Gastrocnemius medialis (tissue), 4 donors: ENCODE data around the gene PIERCE2.
"Not testable (repeated sequence)": the region's sequence is repeated elsewhere in the genome, so short reads cannot be mapped to it uniquely, and the experiment has no call there.

Source experiments
- POLR2A ChIP-seq, 2 donors: fragments of 450-650 bp; IDR thresholded peaks; one replicate each; pipeline ENCODE4 v1.6.1; 2017; ENCODE audit warnings: antibody characterized with exemption in 2 of 2, mild to moderate bottlenecking in 2 of 2, moderate library complexity in 2 of 2
- TF ChIP-seq, protein P1 (sequence below), 5 experiments: fragments of 450-650 bp in 3 of 5; fragments of 200-600 bp in 2 of 5; sonication (generic) in 2 of 5; IDR thresholded peaks in 4 of 5; conservative IDR thresholded peaks in 1 of 5; 1 replicate in 4 of 5; 2 replicates in 1 of 5; pipeline ENCODE4 v1.5.1; 2016 to 2019; ENCODE audit warnings: antibody characterized with exemption in 5 of 5, mild to moderate bottlenecking in 3 of 5, moderate library complexity in 3 of 5

- TF ChIP-seq, protein P1, sequence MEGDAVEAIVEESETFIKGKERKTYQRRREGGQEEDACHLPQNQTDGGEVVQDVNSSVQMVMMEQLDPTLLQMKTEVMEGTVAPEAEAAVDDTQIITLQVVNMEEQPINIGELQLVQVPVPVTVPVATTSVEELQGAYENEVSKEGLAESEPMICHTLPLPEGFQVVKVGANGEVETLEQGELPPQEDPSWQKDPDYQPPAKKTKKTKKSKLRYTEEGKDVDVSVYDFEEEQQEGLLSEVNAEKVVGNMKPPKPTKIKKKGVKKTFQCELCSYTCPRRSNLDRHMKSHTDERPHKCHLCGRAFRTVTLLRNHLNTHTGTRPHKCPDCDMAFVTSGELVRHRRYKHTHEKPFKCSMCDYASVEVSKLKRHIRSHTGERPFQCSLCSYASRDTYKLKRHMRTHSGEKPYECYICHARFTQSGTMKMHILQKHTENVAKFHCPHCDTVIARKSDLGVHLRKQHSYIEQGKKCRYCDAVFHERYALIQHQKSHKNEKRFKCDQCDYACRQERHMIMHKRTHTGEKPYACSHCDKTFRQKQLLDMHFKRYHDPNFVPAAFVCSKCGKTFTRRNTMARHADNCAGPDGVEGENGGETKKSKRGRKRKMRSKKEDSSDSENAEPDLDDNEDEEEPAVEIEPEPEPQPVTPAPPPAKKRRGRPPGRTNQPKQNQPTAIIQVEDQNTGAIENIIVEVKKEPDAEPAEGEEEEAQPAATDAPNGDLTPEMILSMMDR (IDR thresholded peaks at IDR 0.05 in 4 of 5, conservative IDR thresholded peaks at IDR 0.05 in 1 of 5): not testable (repeated sequence)
- not testable (repeated sequence) for TF ChIP-seq POLR2A (IDR thresholded peaks at IDR 0.05)
Measured at GRCh38 chr15:55400050-55400449, 8.2 kb upstream of the PIERCE2 start.
